HG03442 (cell line): Measurements from ENCODE around the gene CDK3.
"Not testable (repeated sequence)": the region's sequence is repeated elsewhere in the genome, so short reads cannot be mapped to it uniquely, and the experiment has no call there.

Source experiments
- ATAC-seq: cut with Tn5 transposase; IDR thresholded peaks from one replicate; pipeline ENCODE4 v1.9.1; 2021; ENCODE audit warnings: mild to moderate bottlenecking, moderate library complexity; ENCODE audit not compliant: unreplicated experiment

Gene CDK3

DNA sequence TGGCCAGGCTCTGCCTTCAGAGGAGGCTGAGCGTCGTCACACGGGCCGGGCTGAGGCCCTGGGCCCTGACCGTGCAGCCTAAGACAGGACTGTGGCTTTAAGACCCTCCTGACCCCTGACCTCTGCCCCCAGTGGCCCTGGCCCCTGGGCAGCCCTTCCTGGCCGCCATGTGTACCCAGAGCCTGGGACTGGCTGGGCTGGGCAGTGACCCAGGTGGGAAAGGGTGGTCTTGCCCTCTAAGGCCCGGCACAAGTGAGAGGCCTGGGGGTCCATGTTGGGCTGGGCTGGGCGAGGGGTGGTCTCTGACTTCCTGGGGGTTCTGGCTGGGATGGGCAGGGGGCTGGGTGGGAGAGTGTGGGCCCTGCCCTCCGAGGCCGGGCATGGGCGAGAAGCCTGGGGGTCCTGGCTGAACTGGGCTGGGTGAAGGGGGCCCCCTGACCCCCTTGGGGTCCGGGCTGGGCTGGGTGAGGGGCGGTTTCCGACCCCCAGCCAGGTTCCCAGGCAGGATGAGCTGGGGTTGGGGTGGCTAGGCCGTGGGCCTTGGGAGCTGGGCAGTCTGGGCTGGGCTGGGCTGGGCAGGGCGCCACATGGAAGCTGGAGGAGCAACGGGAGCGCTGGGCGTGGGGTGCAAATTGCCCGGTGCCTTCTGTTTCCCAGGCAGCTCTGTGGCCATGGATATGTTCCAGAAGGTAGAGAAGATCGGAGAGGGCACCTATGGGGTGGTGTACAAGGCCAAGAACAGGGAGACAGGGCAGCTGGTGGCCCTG is at the start of gene CDK3:
TSS of gene CDK3 (plus strand) at position 101 of the 767 bp plus-strand sequence. CDS start at position 672, 571 bp downstream.
- no peak for ATAC-seq

GRCh38 chr17:75950855-75951554 is 49.6 kb upstream of the CDK3 start:
- no peak for ATAC-seq

- ATAC-seq, result no peak
Observed at GRCh38 chr17:75959051-75959838, 41.4 kb upstream of the CDK3 start.

DNA sequence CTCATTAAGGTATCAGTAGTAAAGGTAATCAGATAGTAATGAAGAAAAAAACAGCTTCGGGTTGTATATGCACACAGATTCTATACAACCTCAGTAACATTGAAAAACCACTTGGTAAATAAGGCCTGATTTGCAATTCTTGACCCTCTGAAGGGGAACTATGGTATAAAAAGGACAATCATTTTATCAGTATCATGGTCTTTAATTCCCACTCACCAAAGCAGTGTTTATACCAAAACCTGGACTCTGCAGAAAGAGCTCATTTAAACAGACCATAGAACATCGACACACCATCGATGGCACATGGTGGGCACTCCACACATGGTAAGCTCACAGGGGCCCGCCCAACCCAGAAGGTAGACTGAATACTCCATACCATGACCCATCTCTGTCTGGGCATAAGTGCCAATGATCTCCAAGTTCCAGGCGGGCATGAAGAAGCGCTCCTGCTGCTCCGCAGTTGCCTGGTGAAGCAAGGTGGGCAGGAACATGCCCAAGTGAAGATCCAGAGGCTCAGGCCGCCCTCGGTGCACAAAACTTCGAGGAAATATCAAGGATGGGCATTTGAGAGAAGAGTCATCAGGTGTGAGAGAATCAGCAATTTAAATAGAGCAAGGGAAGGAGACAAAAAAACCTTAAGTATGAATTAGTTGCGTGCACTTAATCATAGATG is 40.7 kb upstream of the CDK3 start:
- no peak for ATAC-seq

DNA sequence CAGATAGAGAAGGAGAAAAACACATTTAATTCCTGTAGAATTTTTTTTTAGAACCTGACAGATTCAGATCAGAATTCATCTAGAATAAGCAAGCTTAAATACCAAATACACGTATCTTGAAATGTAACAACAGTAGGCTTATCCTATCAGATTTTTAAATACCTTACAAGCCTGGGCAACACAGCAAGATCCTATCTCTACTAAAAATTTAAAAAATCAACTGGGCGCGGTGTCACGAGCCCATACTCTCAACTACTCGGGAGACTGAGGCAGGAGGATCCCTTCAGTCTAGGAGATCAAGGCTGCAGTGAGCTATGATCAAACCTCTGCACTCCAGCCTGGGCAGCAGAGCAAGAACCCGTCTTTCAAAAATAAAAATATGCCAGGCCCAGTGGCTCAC is 35.2 kb upstream of the CDK3 start:
- ATAC-seq, result no peak

GRCh38 chr17:75969044-75969443 is 31.6 kb upstream of the CDK3 start:
- ATAC-seq, result not testable (repeated sequence)

DNA sequence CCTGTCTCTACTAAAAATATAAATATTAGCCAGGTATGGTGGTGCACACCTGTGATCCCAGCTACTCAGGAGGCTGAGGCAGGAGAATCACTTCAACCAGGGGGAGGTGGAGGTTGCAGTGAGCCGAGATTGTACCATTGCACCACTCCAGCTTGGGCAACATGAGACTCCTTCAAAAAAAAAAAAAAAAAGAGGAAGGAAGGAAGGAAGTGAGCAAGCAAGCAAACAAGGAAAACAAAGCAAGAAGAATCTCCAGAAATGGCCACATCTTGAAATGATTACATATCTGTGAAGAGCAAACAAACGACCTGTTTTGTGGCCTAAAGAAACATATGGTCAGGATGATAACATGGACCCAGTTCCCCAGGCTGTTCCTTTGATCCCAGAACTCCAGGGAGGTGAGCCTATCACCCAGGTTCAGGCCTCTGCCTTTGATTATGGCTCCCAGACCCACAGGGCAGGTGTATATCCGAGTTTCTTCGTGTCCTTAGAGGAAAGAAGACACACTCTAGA is 30.6 kb upstream of the CDK3 start:
- ATAC-seq, result no peak

DNA sequence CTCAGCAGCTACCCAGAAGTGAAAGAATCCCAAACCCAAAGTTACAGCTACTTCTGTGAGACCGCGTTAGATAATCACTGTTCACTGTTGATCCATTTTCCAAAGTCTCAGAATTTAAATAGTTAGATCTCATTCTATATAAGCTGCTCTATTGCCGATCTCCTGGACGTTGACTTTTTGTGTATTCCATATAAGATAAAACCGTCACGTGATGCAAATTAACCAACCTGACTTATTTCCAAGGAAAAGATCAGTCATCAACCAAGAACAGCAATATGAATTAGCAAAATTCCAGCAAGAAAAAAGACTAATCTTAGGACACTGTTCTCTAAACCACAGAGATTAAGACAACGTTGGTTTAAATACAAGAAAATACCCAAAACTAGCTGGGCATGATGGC is 30.0 kb upstream of the CDK3 start:
- ATAC-seq, result no peak

- not testable (repeated sequence) for ATAC-seq
Observed at GRCh38 chr17:75975187-75975586, 25.5 kb upstream of the CDK3 start.

GRCh38 chr17:75975757-75976174 is 24.9 kb upstream of the CDK3 start:
- ATAC-seq, result no peak

GRCh38 chr17:75976175-75976848 is 24.3 kb upstream of the CDK3 start:
- no peak for ATAC-seq

- peak; percentile 81 for ATAC-seq
Observed at GRCh38 chr17:75978938-75979704, 21.5 kb upstream of the CDK3 start, which contains the start of the genes ACOX1 and TEN1. ACOX1 (minus strand) TSS chr17:75979166; CDS start chr17:75979073, 93 bp downstream. TEN1 (plus strand) TSS chr17:75979240; CDS start chr17:75986193, 6,953 bp downstream.

- ATAC-seq, result peak; percentile 1
Observed at GRCh38 chr17:75979705-75980187, 20.9 kb upstream of the CDK3 start.

GRCh38 chr17:75980188-75981018 is 20.3 kb upstream of the CDK3 start:
- ATAC-seq, result no peak

GRCh38 chr17:75981019-75981615 is 19.5 kb upstream of the CDK3 start:
- no peak for ATAC-seq

DNA sequence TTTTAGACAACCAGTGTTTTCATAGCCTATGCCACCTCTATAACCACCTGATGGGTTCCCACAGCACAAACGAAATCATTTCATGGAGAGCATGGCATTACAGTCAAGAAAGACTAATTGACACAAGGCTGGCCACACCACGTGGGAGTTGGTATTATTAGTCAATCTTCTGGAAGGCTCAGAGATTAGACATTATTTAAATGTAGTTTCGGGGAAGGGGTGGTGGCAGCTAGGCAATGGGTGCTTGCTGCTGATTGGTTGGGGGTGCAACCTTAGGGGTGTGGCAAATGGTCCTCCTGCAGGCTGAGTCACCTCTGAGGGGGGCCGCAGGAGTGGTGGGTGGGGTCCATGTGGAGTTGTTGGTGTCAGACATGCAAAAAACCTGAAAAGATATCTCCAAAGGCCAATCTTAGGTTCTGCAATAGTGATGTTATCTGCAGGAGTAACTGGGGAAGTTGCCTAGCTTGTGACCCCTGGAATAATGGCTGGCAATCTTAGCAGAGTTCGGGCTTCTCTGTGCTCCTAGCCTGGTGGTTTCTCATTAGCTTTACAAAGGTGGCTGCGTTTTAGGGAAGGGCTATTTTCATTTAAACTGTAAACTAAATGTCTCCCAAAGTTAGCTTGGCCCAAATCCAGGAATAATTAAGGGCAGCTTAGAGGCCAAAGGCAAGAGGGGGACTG is 17.0 kb upstream of the CDK3 start:
- ATAC-seq, result no peak

DNA sequence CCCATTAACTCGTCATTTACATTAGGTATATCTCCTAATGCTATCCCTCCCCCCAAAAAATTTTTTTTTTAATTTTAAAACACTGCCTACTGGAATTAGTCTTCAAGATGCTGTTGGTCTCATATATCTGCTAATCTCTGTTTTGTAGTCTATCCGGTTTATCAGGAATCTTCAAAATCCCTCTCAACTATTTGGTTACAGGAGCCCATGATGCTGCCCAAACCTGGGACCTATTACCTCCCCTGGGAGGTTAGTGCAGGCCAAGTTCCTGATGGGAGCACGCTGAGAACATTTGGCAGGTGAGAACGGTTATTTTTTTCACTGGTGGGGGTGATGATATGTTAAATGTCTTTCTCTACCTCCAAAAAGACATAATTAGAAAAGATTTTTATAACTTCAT is 14.7 kb upstream of the CDK3 start:
- ATAC-seq, result no peak
